Right lobe of liver (tissue), 6 donors: ENCODE results near the gene HELZ2. TPM values are rescaled to one million over a fixed set of nuclear protein-coding genes. Genes with fewer than 3 reads are reported as not detected.

ENCODE experiments used
- ATAC-seq, 4 donors: fragments of 200-7000 bp; cut with Tn5 transposase; one replicate each; pipeline ENCODE4 v1.9.1; 2020; ENCODE audit warnings: mild to moderate bottlenecking in 4 of 4, moderate library complexity in 4 of 4
- DNase-seq, 3 donors: peaks; one replicate each; pipeline ENCODE4 v3.0.0-alpha.2; 2020
- H3K27ac ChIP-seq, 3 donors: fragments of 200-600 bp; one replicate each; pipeline ENCODE4 v1.8.0; 2022
- H3K27me3 ChIP-seq, 2 donors: fragments of 200-600 bp; one replicate each; pipeline ENCODE4 v1.8.0; 2022
- H3K36me3 ChIP-seq, 4 donors: fragments of 200-600 bp; sonication (generic) in 1 of 4; one replicate each; pipeline versions ENCODE4 v1.5.1 to v1.8.0; 2017 to 2022; ENCODE audit warnings: control low read depth in 1 of 4
- H3K4me1 ChIP-seq, 4 donors: fragments of 200-600 bp; sonication (generic) in 1 of 4; one replicate each; pipeline versions ENCODE4 v1.5.1 to v1.8.0; 2017 to 2022; ENCODE audit warnings: control low read depth in 1 of 4
- H3K4me3 ChIP-seq, 3 donors: fragments of 200-600 bp; one replicate each; pipeline ENCODE4 v1.8.0; 2022
- H3K9me3 ChIP-seq, 4 donors: fragments of 200-600 bp; sonication (generic) in 1 of 4; one replicate each; pipeline versions ENCODE4 v1.5.1 to v1.8.0; 2017 to 2022; ENCODE audit warnings: control low read depth in 1 of 4
- POLR2A ChIP-seq: fragments of 450-650 bp; IDR thresholded peaks from one replicate; pipeline ENCODE4 v1.6.1; 2017; ENCODE audit warnings: antibody characterized with exemption, mild to moderate bottlenecking
- WGBS: methylation state at CpG from one replicate; pipeline ENCODE4 v1.1.6; 2018; ENCODE audit warnings: low coverage, low lambda C conversion rate; ENCODE audit not compliant: insufficient coverage; ENCODE audit errors: missing lambda C conversion rate; 5-methylcytosine and 5-hydroxymethylcytosine counted together
- intact Hi-C, 2 donors: fragments of 100-400 bp; cut with DNase I; formaldehyde crosslinking; loops; one replicate each; pipeline versions ENCODE4 v1.11.2 to v1.14.1; 2022
- total RNA-seq, 6 experiments: library from RNA; depleted of rRNA in 2 of 6; stranded (reverse); fragments of >200 nt in 2 of 6; fragmentation: NEBNext Ultra II Directional in 3 of 6; extraction: Animal tissue kit (Norgen Biotek cat#: 25700) in 3 of 6; gene quantifications; one replicate each; pipeline versions ENCODE4 v1.1.0 to v1.2.4, GENCODE V29; 2016 to 2023
- TF ChIP-seq, protein P1 (sequence below), 4 donors: fragments of 200-600 bp in 3 of 4; fragments of 450-650 bp in 1 of 4; IDR thresholded peaks; one replicate each; pipeline versions ENCODE4 v1.5.1 to v1.8.0; 2016 to 2022; ENCODE audit warnings: antibody characterized with exemption in 4 of 4, mild to moderate bottlenecking in 2 of 4
- donor health status: DM: no; HTN: yes; CAD: no.
- donor health status: DM: no; HTN: no; CAD: no.
- donor health status: DM: no; HTN: no; CAD: no.
- donor health status: DM: no; HTN: yes; CAD: no.
- donor health status: DM: no; HTN: yes; CAD: no.

Gene HELZ2
- total RNA-seq, 6 experiments from 2014 or later = 14.8 to 30.3 (median 24.1) TPM

DNA sequence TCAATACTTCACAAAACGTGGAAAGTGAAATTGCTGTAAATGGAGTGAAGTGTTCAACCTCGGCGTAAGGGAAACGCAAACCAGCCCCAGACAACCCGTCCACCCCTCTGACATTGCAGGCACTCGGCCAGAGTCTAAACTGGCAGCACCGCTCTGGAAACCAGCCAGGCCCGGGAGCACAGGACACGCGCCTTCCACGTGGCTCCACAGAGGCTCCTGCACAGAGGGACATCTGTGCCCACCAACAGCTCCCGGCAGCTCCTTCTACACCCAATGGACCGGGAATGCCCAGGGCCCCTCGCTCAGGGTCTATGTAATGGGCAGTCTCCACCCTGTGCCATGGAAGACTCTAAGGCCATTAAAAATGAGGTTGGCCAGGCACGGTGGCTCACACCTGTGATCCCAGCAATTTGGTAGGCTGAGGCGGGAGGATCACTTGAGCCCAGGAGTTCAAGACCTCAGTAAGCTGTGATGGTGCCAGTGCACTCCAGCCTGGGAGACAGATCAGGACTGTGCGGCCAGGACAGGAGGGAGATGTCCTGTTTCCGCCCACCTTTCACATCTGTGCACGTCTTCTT lies 3.4 kb upstream of the HELZ2 start:
- no peaks in the 10 kb centered on the region for H3K27me3 ChIP-seq
- no peaks in the 10 kb centered on the region for H3K4me1 ChIP-seq
- no peaks in the 10 kb centered on the region for H3K9me3 ChIP-seq
- no peak overlapping the region for H3K4me3 ChIP-seq
- 4% methylated on average over 5 of the region's 19 CpGs for WGBS
- no peak for TF ChIP-seq POLR2A
- TF ChIP-seq, protein P1, sequence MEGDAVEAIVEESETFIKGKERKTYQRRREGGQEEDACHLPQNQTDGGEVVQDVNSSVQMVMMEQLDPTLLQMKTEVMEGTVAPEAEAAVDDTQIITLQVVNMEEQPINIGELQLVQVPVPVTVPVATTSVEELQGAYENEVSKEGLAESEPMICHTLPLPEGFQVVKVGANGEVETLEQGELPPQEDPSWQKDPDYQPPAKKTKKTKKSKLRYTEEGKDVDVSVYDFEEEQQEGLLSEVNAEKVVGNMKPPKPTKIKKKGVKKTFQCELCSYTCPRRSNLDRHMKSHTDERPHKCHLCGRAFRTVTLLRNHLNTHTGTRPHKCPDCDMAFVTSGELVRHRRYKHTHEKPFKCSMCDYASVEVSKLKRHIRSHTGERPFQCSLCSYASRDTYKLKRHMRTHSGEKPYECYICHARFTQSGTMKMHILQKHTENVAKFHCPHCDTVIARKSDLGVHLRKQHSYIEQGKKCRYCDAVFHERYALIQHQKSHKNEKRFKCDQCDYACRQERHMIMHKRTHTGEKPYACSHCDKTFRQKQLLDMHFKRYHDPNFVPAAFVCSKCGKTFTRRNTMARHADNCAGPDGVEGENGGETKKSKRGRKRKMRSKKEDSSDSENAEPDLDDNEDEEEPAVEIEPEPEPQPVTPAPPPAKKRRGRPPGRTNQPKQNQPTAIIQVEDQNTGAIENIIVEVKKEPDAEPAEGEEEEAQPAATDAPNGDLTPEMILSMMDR (IDR thresholded peaks at IDR 0.05) = no peak
- ATAC-seq (peak; percentile 58 to 75 (median 63)), DNase-seq (peak; percentile 83 to 91 (median 85))
- no peaks in the 10 kb centered on the region for H3K36me3 ChIP-seq
- H3K27ac ChIP-seq = no peak overlapping the region
- intact Hi-C loops = no loop called here

DNA sequence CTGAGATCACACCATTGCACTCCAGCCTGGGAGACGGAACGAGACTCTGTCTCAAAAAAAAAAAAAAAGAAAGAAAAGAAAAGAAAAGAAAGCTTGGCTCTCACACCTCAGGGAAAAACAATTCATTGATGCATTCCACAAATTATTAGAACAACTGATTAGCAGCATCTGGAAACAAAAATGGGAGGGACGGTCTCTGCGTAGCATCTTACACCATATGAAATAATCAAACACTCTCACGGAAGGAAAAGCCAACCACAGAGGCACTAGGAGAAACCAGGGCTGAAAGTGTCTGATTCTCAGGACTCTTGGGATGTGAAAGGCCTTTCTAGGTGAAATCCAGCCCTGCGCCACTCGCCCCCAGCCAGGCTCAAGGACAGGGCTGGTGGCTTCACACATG lies 2.3 kb upstream of the HELZ2 start:
- H3K27ac ChIP-seq = no peak overlapping the region
- no peaks in the 10 kb centered on the region for H3K9me3 ChIP-seq
- no peaks in the 10 kb centered on the region for H3K36me3 ChIP-seq
- no peak overlapping the region for H3K4me3 ChIP-seq
- ATAC-seq = no peak
- no peak for DNase-seq
- WGBS = 75% methylated on average over 5 of the region's 7 CpGs
- intact Hi-C loops = no loop called here
- H3K27me3 ChIP-seq = no peaks in the 10 kb centered on the region
- TF ChIP-seq, protein P1 (IDR thresholded peaks at IDR 0.05) = no peak
- no peak for TF ChIP-seq POLR2A
- no peaks in the 10 kb centered on the region for H3K4me1 ChIP-seq

DNA sequence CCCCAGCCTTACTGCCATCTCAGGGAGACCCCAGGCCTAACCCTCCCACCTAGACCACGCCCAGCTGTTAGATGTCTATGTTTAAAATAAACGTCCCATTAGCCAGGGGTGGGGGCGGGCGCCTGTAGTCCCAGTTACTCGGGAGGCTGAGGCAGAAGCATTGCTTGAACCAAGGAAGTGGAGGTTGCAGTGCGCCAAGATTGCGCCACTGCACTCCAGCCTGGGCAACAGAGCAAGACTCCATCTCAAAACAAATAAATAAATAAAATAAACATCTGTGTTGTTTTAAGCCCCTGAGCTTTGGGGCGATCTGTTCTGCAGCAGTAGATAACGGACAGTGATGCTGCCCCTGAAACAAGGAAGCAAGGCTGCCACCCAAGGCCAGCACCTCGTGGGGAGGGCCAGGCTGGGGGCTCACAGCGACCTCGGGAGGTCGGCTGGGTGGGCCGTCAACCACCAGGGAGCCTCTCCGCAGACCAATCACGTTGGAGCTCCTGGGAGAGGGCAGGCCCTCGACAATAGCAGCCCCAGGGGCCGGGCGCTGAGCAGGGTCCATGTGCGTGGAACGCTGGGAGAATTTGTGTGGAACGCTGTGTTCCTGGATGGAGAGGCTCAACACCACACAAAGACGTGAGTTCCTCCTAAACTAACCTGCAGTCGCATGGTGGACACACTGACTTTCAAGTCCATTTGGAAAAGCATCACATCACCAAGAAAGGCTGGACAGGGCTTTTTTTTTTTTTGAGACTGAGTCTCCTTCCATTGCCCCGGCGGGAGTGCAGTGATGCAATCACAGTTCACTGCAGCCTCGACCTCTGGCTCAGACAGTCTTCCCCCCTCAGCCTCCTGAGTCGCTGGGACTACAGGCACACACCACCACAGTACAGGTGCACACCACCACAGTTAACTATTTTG lies 1.0 kb upstream of the HELZ2 start:
- Histone ChIP-seq H3K27ac (peak overlapping the region in 1 of 3 donors; percentile 78), H3K4me3 (no peak overlapping the region), H3K4me1 (no peaks in the 10 kb centered on the region), H3K27me3 (no peaks in the 10 kb centered on the region), H3K36me3 (no peaks in the 10 kb centered on the region), H3K9me3 (no peaks in the 10 kb centered on the region)
- no peak for ATAC-seq
- TF ChIP-seq POLR2A = no peak
- TF ChIP-seq, protein P1 (IDR thresholded peaks at IDR 0.05) = no peak
- WGBS = 56% methylated on average over 13 of the region's 28 CpGs
- intact Hi-C loops = no loop called here
- DNase-seq = no peak

DNA sequence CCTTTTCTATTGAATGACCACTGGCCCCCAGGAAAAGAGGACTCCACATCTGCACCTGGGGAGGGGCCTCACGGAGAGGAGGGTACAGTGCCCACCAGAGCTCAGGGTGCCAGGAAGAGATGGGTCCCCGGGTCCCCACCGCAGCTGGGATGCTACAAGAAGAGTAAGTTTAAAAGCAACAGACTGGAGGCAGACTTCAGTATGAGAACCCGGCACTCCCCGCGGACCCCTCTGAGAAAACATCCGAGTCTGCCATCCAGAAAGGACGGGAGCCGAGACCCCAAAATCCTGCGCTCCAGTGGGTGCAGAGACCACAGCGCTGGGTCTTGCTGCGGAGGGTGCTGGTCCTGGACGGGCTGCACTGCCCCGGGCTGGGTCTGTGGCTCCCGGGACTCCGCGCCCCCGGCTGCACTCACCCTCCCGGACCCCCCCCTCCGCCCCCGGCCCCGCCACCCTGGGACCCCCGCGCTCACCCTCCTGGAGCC lies 350 bp downstream of the HELZ2 start:
- no peaks in the 10 kb centered on the region for H3K4me1 ChIP-seq
- H3K27ac ChIP-seq = peak overlapping the region; percentile 78 to 87 (median 87)
- intact Hi-C loops = no loop called here
- TF ChIP-seq, protein P1 (IDR thresholded peaks at IDR 0.05) = no peak
- TF ChIP-seq POLR2A = no peak
- no peaks in the 10 kb centered on the region for H3K36me3 ChIP-seq
- peak; percentile 5 to 27 (median 14) for ATAC-seq
- 0% methylated on average over 1 of the region's 24 CpGs for WGBS
- no peaks in the 10 kb centered on the region for H3K9me3 ChIP-seq
- no peaks in the 10 kb centered on the region for H3K27me3 ChIP-seq
- DNase-seq = no peak
- H3K4me3 ChIP-seq = peak overlapping the region; percentile 79 to 89 (median 87)
